KG1 (cell line): ENCODE data around the gene CPNE5.

Experiments used
- DNase-seq: peaks from one replicate; lab custom pipeline; 2025; lab: John Stamatoyannopoulos, UW

Gene CPNE5

DNA sequence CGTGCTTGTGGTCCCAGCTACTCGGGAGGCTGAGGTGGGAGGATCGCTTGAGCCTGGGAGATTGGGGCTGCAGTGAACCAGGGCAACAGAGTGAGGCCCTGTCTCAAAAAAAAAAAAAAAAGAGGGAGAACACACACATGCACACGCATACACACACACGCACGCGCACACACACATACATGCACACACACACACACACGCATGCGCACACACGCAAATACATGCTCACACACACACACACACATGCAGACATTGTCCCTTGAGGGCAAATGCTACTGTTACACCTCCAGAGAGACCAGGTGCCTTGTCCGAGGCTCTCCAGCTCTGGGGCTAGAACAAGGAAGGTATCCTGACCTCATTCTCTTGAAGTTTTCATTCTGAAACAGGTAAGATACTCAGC is 77.1 kb downstream of the CPNE5 start:
- DNase-seq = no peak

DNA sequence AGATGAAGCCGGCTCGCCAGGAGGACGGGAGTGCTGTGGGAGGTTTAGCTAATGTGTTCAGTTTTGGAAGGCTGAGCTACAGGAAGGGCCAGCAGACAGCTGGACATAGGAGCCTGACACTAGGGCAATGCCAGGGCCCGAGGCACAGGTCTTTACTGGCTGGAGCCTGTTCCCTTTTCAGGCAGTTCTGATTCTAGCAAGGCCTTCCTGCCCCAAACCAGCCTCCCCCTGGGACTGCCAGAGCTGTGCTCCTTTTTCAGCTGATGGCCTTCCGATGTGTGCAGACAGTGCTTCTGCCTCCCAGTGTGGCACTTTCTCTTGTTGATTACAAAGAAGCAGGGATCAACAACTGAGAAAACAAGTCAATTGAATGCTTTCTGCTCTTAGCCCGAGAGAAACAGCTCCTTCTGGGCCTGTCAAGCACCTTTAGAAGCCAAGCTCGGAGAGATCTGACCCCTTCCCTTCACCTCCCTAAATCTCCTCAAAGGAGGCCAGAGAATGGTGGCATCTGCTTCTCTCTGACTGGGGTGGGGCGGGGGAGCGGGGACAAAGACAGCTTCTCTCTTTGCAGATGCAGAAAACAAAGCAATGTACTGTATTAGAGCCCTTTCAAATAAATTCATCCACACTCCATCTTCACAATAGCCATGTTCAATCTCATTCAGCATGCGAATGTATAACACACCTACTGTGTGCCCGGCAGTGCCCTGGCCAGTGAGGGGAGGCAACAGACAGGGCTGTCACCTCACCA is 78.4 kb downstream of the CPNE5 start:
- DNase-seq = no peak

DNA sequence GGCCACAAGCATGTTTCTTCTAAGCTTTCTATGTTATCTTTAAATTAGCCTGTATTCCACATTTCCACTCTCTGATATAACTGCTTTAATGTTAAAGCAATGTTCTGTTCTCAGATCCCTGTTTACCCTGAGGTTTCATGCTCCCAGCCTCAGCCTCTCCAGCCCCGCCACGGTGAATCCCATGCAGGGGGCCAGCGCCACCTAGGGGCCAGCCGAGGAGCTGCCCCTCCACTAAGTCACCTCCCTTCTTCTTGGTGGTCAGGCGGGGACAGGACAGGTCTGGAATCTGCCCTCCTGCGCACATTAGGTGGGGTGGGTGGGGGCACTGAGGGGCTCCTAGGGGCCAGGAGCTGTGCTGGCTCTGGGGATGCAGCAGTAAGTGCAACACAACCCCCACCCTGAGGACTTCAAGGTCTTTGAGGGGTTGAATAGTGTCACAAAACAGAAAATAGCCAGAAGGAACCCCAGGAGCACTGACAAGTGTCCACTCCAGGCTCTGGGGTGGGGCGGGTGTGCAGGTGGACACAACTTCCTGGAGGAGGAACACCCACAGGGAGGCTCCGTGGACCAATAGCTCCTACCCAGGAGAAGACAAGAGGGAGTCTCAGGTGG is 80.0 kb downstream of the CPNE5 start:
- no peak for DNase-seq

DNA sequence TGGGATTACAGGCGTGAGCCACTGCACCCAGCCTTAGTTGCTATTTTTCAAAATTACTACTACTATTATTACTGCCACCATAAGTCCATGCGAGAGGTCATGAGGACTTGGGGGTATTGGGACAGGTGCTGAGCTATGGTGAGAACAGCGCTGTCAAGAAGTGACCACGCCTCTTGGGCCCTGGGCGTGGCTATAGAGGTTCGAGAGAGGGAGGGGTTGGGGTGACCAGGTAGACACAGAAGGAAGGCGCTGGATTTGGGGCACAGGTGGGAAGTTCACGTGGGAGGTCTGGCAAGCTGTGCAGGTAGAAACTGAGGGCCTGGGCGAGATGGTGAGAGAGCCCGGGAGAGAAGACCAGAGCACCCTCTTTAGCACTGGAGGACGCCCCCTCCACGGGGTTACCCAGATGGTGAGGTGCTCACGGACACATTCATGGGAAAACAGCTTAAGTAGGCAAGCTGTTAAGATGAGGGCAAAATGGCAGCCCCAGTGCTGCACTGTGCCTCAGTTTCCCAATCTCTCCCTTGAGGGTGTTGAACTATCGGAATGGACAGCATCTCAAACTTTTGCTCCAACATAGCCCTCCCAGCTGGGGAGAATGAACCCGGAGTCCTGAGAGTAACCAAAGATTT is 80.6 kb downstream of the CPNE5 start:
- no peak for DNase-seq

DNA sequence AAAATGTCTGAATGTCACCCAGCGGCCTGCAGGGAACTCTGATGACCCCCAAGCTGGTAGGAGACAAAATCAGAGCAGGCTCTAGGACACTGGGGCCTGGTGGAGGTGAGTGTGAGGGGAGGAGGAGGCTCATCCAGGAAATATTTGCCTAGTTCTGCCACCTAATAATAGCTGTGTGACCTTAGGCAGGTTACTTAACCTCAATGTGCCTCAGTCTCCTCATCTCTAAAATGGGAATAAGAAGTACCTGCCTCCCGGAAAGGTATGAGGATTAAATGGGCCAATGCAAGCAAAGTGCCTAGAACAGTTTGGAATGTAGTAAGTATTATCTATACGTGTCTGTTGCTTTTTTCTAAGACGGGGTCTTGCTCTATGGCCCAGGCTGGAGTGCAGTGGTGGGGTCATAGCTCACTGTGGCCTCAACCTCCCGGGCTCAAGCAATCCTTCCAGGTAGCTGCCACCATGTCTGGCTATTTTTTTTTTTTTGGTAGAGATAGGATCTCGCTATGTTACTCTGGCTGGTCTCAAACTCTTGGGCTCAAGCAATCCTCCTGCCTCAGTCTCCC is 81.2 kb downstream of the CPNE5 start:
- DNase-seq = no peak

DNA sequence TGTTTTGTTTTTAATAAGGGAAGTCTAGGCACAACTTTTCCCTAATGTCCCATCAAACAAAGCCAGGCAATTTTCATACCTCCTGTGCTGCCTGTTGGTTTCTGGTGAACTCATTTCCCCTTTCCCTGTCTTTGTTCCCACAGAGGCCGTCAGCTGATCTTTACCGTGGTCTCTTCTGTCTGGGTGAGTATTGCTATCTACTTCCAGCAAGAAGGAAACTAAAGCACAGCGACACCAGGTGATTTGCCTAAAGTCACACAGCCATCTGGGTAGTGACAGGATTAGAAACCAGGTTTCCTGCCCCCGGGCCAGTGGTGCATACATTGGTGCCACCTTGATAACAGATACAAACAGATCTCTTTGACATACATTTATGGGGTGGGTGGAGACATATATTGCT is 82.0 kb downstream of the CPNE5 start:
- no peak for DNase-seq

DNA sequence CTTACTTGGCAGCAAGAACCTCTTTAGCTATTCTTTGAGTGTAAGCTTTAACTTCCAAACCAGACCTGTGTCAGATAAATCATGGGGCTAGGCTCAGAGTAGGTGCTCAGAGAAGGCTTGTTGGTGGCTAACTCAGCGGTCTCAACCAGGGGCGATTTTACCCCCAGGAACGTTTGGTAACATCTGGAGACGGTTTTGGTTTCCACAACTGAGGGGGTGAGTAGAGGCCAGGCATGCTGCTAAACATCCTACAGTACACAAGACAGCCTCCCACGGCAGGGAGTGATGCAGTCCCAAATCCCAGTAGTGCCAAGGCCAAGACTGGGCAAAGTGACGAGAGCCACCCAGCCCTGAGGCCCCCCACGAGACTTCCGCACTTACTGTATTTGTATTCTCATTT is 82.5 kb downstream of the CPNE5 start:
- no peak for DNase-seq

DNA sequence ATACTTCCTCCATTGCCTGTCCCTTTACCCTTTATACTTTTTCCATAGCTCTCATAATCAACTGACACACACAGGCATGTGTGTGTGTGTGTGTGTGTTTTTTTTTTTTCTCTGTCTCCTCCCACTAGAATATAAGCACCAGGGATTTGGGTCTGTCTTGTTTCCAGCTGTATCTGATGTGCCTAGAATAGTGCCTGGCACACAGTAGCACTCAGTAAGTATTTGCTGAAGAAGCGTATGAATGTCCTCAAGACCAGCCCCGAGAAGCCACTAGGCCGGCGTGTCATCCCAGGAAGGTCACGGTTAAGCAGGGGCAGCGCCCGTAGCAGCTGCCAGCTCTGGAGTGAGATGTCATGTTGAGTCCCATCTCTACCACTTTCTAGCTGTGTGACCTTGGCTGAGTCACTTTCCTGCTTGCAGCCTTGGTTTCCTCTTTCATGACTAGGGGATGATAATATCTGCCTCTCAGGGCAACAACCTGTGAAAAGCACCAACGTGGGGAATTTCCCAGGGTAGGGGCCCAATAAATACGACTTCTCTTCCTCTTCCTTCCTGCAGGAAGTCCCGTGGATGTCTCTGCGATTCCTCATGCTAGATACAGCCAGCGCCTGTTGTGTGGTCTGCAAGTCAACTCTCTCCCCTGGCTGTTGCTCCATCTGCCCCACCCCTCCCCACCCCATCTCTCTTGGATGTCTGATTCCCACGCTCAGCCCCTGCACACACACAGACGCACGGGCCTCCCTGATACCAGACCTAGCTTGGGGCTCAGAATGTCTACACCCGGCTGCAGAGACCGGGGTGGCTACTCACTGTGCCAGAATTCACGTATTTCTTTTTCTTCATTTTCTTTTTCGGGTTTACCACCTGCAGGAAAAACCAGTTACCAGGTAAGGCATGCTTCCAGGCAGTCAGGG is 83.6 kb downstream of the CPNE5 start:
- DNase-seq = no peak

DNA sequence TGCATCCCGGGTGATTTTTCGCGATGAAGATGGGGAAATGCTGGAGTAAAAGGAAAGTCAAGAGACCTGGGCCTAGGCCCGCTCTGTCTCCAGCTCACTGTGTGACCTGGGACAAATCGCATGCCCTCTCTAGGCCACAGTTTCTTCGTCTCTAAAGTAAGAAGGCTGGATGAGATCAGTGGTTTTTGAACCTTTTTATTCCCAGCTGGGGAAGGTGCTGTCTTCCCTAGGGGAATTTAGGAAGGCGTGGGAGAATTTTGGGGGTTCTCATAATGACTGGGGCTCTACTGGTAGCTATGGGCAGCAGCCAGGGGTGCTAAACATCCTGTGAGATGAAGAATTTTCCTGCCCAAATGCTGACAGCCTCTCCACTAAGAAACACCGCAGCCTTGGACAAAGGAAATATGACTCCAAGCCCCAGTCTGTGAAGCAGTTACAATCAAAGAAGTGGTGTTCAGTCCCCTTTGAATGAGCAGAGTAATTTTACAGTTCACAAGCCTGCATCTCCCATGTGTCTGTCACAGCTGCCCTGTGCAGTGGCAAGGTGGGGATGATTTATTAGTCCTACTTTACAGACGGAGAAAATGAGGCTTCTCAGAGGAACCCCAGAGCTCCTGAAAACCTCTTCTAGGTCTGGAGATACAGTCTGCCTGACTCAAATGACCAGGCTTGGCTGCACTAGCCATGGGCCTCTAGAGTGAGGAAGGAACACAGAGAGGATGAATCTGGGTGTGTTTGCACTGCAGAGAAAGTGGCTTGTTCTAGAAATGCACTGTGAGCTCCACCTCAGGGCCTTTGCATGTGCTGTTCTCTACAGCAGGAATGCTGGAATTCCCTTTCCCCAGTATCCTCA is 84.4 kb downstream of the CPNE5 start:
- DNase-seq = no peak

DNA sequence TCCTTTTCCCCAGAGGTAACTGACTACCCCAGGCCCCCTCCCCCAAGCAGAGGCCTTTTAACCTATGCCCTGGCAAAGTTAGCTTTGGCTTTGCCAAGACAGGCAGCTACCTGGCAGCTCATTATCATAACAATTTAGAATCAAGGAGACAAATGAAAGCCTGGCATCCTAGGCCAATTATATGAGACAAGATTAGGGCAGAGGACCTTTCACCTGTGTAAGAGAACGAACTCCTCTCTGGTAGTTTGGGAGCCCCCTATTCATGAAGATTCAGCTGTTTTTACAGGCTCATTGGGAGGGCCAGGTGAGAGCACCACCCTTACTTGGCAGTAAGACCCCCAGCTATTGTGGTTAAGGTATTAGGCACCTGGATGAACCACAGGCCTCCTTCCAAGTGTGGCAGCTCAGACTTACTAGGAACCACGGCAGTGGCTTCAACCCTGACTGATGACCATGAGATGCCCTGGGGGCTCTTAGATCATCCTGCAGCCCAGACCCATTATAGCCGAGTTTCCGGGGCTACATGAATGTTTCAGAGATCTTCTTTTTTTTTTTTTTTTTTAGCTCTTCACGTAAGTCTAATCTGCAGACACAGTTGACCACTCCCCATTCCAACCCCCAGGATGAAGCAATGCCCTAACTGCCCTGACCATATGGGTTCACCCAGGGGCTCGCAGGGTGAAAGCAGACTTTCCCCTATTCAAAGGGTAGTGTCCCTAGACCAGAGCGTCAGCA is 85.4 kb downstream of the CPNE5 start:
- DNase-seq = no peak

DNA sequence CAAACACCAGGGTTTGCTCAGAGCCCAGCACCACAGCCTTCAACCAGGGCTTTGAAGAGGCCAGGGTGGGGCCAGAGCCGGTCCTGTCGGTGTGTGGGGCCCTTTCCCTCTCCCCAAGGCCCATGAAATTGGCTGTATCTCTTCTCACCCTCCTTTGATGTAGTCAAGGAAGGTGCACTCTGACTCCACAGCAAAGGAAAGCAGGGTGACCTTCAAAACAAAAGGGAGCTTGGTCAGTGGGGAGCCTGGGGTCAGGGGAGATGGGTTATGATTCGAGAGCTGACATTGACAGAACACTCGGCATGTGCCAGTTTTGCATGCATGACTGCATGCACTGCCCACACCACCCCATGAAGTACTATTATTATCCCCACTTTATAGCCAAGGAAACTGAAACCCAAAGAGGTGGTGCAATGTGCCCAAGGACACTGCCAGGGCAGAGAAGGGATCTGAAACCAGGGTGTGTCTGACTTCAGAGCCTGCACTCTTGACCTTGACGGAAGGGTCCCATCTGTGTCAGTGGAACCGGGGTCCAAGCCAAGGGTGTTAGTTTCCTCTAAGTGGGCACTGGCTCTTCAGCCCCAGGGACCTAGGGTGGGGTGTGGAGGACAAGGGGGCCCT is 86.2 kb downstream of the CPNE5 start:
- no peak for DNase-seq

DNA sequence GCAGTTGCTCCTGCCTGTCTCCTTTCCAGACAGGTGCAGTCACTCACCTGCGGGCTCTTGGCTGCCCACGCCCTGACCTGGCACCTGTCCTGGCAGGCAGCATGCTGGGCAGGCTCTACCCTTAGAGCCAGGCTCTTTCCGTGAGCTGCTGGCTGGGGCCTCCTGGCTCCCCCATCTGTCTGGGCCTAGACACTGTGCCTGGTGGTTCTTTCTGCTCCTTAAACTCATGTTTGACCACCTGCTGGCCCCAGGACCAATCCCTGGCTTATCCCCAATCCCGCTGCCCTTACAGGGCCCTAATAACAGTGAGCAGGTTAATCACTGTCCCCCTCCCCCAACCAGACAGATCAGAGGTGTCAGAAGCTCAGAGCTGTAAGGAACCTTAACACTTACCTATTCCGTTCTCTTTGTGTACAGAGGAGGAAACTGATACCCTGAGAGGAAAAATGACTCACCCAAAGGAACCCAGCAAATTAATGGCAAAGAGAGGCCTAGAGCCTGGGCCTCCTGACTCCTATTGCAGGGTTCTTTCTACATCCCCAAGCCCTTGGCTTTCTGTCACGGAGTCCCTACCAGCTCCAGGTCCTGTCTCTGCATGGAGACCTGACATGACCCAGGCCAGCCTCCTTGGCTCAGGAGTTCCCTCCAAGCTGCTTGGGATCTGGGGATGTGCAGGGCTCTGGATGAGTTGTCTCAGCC is 86.9 kb downstream of the CPNE5 start:
- no peak for DNase-seq

DNA sequence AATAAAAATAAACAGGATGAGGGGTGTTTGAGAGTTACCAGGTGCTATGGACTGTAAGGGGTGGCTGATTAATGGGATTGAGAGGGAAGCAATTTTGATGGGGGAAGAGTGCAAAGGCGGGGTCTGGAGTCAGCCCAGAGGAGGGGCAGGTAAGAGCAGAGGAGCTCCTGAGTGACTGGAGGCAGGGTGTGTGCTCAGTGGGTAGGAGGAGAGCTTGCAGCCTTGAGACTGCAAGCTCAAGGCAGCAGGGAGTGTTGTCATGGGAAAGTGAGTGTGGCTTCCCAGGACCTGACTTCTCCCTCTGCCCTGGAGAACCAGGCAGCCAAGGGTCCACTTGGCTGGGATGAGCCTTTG is 87.4 kb downstream of the CPNE5 start:
- no peak for DNase-seq

DNA sequence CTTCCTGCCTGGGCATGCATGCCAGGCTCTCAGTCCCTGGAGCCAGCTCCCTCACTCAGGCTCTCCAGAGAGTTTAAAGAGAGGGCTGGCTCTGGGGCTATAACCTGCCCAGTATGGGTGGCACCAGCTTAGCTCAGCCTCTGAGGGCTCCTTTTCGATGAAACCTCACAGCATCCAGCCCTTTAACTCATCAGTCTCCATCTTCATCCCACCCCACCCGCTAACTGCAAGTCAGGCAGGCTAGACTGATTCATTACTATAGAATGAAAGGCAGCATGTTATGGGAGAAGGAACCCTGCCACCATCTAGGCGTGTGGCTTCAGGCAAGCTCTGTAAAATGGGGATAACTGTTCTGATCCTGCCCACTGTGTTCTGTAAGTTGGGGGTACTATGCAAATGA is 88.2 kb downstream of the CPNE5 start:
- no peak for DNase-seq

DNA sequence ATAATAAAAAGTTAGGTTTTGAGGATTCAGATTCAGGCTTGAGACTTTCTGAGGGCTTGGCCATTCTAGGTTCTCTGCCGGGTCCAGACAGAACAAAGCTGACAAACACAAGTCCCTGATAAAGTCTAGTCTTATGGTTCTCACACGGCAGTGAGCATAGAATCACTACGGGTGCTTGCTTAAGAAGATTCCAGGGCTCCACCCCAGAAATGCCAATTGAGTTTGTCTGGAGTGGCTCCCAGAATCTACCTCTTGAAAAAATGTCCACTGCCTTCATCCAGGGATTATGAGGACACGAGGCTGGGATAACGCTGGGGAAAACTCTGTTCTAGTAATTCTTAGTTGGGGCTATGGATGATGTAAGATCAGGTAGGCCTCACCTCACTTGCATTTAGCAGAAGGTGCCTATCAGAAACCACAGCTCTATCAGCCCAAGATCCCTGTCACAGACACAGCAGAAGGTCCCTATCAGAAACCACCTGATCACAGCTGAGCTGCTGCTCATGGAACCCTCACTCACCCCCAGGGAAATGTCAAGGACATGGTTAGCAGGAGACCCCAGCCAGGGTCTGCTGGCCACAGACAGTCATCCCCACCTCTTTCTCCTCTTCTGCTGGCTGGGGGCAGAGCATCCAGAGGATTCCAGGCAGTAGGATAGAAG is 89.3 kb downstream of the CPNE5 start:
- DNase-seq = no peak

DNA sequence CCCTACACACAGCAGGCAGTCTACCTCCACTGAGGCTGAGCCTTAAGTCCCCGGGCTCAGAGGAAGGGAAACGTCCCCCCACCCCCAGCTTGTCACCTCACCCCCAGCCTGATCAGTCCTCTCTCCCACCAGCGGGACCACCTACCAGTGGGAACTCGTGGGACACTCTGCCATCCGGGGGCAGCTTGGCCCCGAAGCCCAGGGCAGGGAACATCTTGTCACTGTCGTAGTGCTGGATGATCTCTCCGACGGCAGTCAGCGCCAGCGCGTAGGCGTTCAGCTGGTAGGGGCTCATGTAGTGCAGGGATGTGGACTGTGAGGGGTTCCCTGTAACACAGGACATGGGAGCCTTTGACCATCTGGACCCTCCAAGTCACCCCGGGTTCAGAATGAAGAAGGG is 93.0 kb downstream of the CPNE5 start:
- no peak for DNase-seq

DNA sequence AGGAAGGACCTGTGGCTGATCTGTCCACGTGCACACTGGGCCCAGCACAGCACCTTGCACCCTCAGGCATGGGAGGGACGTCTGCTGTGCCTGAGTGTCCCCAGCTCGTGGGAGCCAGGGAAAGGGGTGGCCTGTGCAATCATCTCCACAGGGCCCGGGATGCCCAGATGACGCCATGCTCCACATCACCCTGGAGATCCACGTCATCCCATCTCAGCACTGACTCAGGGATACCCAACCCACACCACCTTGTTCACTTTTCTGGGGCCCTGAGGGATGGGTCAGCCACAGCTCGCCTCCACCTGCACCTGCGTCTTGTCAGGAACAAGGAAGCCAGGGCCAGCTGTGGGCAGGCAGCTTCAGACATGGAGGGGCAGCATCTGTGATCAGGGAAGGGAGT is 93.4 kb downstream of the CPNE5 start:
- no peak for DNase-seq

DNA sequence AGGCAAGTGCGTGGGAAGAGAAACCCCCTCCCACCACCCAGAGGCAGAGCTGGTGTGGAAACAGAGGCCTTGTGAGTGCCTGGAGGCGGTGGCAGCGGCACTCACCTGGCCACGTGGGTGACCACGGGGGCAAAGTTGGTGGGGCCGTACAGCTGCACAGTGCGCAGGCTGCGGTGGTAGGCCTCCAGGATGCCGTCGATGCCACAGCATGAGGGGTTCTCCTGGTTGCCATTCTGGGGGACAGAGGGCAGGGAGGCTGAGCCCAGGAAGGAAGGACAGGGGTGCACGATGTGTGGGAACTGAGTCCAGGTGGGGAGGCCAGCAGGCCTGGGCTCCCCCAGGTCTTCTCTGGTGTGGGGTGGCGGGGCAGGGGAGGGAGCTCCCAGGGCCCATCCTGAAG is 94.0 kb downstream of the CPNE5 start:
- no peak for DNase-seq

DNA sequence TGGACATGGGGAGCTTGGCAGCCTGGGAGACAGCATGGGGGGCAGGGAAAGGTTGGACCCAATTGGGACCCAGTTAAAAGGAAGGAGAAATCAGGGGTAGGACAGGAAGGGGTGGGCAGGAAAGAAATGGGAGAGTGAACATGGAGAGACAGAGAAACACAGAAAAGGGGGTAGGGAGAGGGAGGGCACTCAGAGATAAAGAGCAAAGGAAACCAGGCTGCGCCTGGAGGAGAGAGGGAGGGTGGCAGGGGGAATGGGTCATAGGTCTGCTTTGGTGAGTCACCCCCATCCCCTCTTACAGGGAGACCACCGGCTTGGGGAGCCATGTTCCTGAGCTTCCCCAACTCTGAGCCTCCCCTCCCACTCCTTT is 95.0 kb downstream of the CPNE5 start:
- DNase-seq = no peak
